GM12878 (cell line): Measurements from ENCODE around the gene AOC3.

Experiments
- BCLAF1 ChIP-seq: fragments of 450-650 bp; IDR thresholded peaks from 2 replicates; pipeline ENCODE4 v1.6.1; 2017; ENCODE audit warnings: antibody characterized with exemption, mild to moderate bottlenecking, moderate library complexity
- CBFB ChIP-seq: IDR thresholded peaks from 2 replicates; pipeline ENCODE4 v1.6.1; 2016; ENCODE audit warnings: antibody characterized with exemption, low read depth
- CTCF ChIP-seq, 3 experiments: IDR thresholded peaks in 2 of 3; conservative IDR thresholded peaks in 1 of 3; 2 replicates each; pipeline ENCODE4 v1.5.1; 2011; ENCODE audit warnings: low read depth in 3 of 3, low read length in 3 of 3, mild to moderate bottlenecking in 3 of 3, control low read depth in 2 of 3, moderate library complexity in 2 of 3, inconsistent platforms in 1 of 3, mixed read lengths in 1 of 3; ENCODE audit not compliant: control insufficient read depth in 2 of 3, insufficient read depth in 1 of 3; ENCODE audit errors: extremely low read depth in 1 of 3
- EGR1 ChIP-seq, 2 experiments: IDR thresholded peaks; 1 replicate in 1 of 2; 2 replicates in 1 of 2; pipeline ENCODE4 v1.6.1; 2011 to 2012; ENCODE audit warnings: low read depth in 2 of 2, low read length in 2 of 2, borderline replicate concordance in 1 of 2, mild to moderate bottlenecking in 1 of 2, moderate library complexity in 1 of 2
- ESRRA ChIP-seq: IDR thresholded peaks from 2 replicates; pipeline ENCODE4 v1.6.1; 2012; ENCODE audit warnings: mild to moderate bottlenecking, low read length, improper control_type of control experiment
- FOXM1 ChIP-seq: IDR thresholded peaks from 2 replicates; pipeline ENCODE4 v1.6.1; 2012; ENCODE audit warnings: low read depth, mild to moderate bottlenecking, inconsistent platforms, low read length, moderate library complexity
- GABPA ChIP-seq: IDR thresholded peaks from 2 replicates; pipeline ENCODE4 v1.6.1; 2014; ENCODE audit warnings: antibody characterized with exemption, low read depth, mild to moderate bottlenecking, inconsistent platforms
- MYC ChIP-seq: IDR thresholded peaks from 2 replicates; pipeline ENCODE4 v1.6.1; 2011; ENCODE audit warnings: mild to moderate bottlenecking, low read length, moderate library complexity, inconsistent platforms; ENCODE audit not compliant: insufficient read depth, insufficient replicate concordance, insufficient read length, severe bottlenecking
- POLR2A ChIP-seq: IDR thresholded peaks from 2 replicates; pipeline ENCODE4 v1.6.1; 2011; ENCODE audit warnings: low read depth, mild to moderate bottlenecking, low read length
- POLR2AphosphoS5 ChIP-seq: IDR thresholded peaks from 2 replicates; pipeline ENCODE4 v1.6.1; 2011; ENCODE audit warnings: mild to moderate bottlenecking, low read length, inconsistent platforms
- RELA ChIP-seq: fragments of 450-650 bp; IDR thresholded peaks from 2 replicates; pipeline ENCODE4 v1.8.0; 2014; ENCODE audit warnings: borderline replicate concordance; ENCODE audit not compliant: partially characterized antibody
- YY1 ChIP-seq: IDR thresholded peaks from 2 replicates; pipeline ENCODE4 v1.6.1; 2011; ENCODE audit warnings: low read depth, mild to moderate bottlenecking, low read length

GRCh38 chr17:42819939-42820535 lies 31.0 kb upstream of the AOC3 start:
- TF ChIP-seq GABPA (no peak), POLR2AphosphoS5 (no peak), RELA (no peak), CBFB (no peak), CTCF (IDR thresholded peaks at IDR 0.05 in 2 of 3, conservative IDR thresholded peaks at IDR 0.05 in 1 of 3; ENCODE audit: control insufficient read depth in 2 of 3, extremely low read depth in 1 of 3, insufficient read depth in 1 of 3, low read depth in 3 of 3, low read length in 3 of 3) (peak; percentile 68 to 88 (median 74)), EGR1 (IDR thresholded peaks at IDR 0.05; ENCODE audit: borderline replicate concordance in 1 of 2, low read depth in 2 of 2, low read length in 2 of 2) (no peak), BCLAF1 (no peak), POLR2A (no peak), YY1 (0 out of 2 replicates have a peak, but pooled peaks have one; percentile 53), ESRRA (no peak), MYC (no peak), FOXM1 (no peak)
